Keratinocyte (primary cell): ENCODE results near the gene IPMK. TPM values are rescaled to one million over a fixed set of nuclear protein-coding genes. Genes with fewer than 3 reads are reported as not detected.
"Not testable (repeated sequence)": the region's sequence is repeated elsewhere in the genome, so short reads cannot be mapped to it uniquely, and the experiment has no call there.

ENCODE experiments used
- DNase-seq: peaks from one replicate; pipeline ENCODE4 v3.0.0-alpha.2; 2011; ENCODE audit warnings: low read depth, missing footprints, low spot score
- FAIRE-seq: peaks from 2 replicates; lab custom pipeline; 2011; peaks lifted over from hg19 to GRCh38; lab: Jason Lieb, UNC
- H2AFZ ChIP-seq: 2 replicates; pipeline ENCODE4 v1.6.0; 2012; ENCODE audit warnings: low read length, control low read depth, inconsistent platforms; ENCODE audit not compliant: control insufficient read depth
- H3K27ac ChIP-seq: 2 replicates; pipeline ENCODE4 v1.5.1; 2011; ENCODE audit warnings: low read length; ENCODE audit not compliant: control insufficient read depth, insufficient read depth
- H3K27me3 ChIP-seq: 3 replicates; pipeline ENCODE4 v1.6.0; 2011; ENCODE audit warnings: low read length; ENCODE audit not compliant: control insufficient read depth, insufficient read depth; ENCODE audit errors: extremely low read depth
- H3K36me3 ChIP-seq, 2 experiments: 2 replicates in 1 of 2; 3 replicates in 1 of 2; pipeline ENCODE4 v1.5.1; 2011; ENCODE audit warnings: low read length in 2 of 2, mild to moderate bottlenecking in 1 of 2; ENCODE audit not compliant: control insufficient read depth in 2 of 2, insufficient read depth in 2 of 2; ENCODE audit errors: extremely low read depth in 1 of 2
- H3K4me1 ChIP-seq: 3 replicates; pipeline ENCODE4 v1.5.1; 2011; ENCODE audit warnings: low read length; ENCODE audit not compliant: control insufficient read depth, insufficient read depth; ENCODE audit errors: extremely low read depth
- H3K4me2 ChIP-seq: 3 replicates; pipeline ENCODE4 v1.6.0; 2011; ENCODE audit warnings: low read depth, low read length; ENCODE audit not compliant: control insufficient read depth, insufficient read depth; ENCODE audit errors: extremely low read depth
- H3K4me3 ChIP-seq, 3 experiments: fragments of 200-600 bp in 1 of 3; sonication (generic) in 1 of 3; 2 replicates in 2 of 3; 3 replicates in 1 of 3; pipeline ENCODE4 v1.5.1; 2011 to 2016; ENCODE audit warnings: low read length in 3 of 3, mild to moderate bottlenecking in 3 of 3, control low read depth in 2 of 3, inconsistent platforms in 1 of 3, low read depth in 1 of 3, mixed read lengths in 1 of 3, mixed run types in 1 of 3, moderate library complexity in 1 of 3; ENCODE audit not compliant: control insufficient read depth in 2 of 3, insufficient read depth in 2 of 3; ENCODE audit errors: extremely low read depth in 1 of 3
- H3K79me2 ChIP-seq: 2 replicates; pipeline ENCODE4 v1.6.0; 2012; ENCODE audit warnings: low read length; ENCODE audit not compliant: control insufficient read depth, insufficient read depth
- H3K9ac ChIP-seq: 3 replicates; pipeline ENCODE4 v1.6.0; 2011; ENCODE audit warnings: low read length; ENCODE audit not compliant: control insufficient read depth, insufficient read depth; ENCODE audit errors: extremely low read depth
- H3K9me1 ChIP-seq: 3 replicates; pipeline ENCODE4 v1.6.0; 2011; ENCODE audit warnings: low read length; ENCODE audit not compliant: control insufficient read depth, insufficient read depth; ENCODE audit errors: extremely low read depth
- H3K9me3 ChIP-seq: 2 replicates; pipeline ENCODE4 v1.5.1; 2012; ENCODE audit warnings: low read depth, low read length; ENCODE audit not compliant: control insufficient read depth
- H4K20me1 ChIP-seq: 3 replicates; pipeline ENCODE4 v1.6.0; 2011; ENCODE audit warnings: low read length; ENCODE audit not compliant: control insufficient read depth, insufficient read depth; ENCODE audit errors: extremely low read depth
- CTCF ChIP-seq, 3 experiments: IDR thresholded peaks in 1 of 3; conservative IDR thresholded peaks in 1 of 3; optimal IDR thresholded peaks in 1 of 3; 2 replicates in 2 of 3; 3 replicates in 1 of 3; pipeline versions ENCODE3 to v1.5.1; 2011; ENCODE audit warnings: low read length in 3 of 3, mild to moderate bottlenecking in 3 of 3, moderate library complexity in 2 of 3, control low read depth in 1 of 3, inconsistent platforms in 1 of 3; ENCODE audit not compliant: insufficient read depth in 2 of 3; ENCODE audit errors: extremely low read depth in 1 of 3
- EZH2 ChIP-seq: IDR thresholded peaks from one replicate; pipeline ENCODE4 v1.6.1; 2012; ENCODE audit warnings: inconsistent platforms, mild to moderate bottlenecking, low read length, moderate library complexity
- dilution Hi-C: fragments of 300-500 bp; cut with MboI; formaldehyde crosslinking; loops from one replicate; pipeline ENCODE4 v1.7.0; 2020; ENCODE audit warnings: low sequenced_read_pairs; ENCODE audit not compliant: extremely low pct_ligation_motif_present
- polyA plus RNA-seq, 5 experiments: library from polyadenylated mRNA; depleted of rRNA in 3 of 5; stranded (reverse) in 3 of 5; stranded (forward) in 1 of 5; unstranded in 1 of 5; fragments of >200 nt; gene quantifications; 1 replicate in 1 of 5; 2 replicates in 3 of 5; 3 replicates in 1 of 5; pipeline versions ENCODE4 v1.2.1 to v1.2.3, GENCODE V29; 2011 to 2012; ENCODE audit warnings: missing spikeins in 2 of 5, low read depth in 1 of 5, low replicate concordance in 1 of 5

IPMK gene
- polyA plus RNA-seq, 1 donor (not counting 4 experiments of a cell fraction or from before 2014, with no cell fraction given), result 4.5 TPM

- no peak for FAIRE-seq
- no peaks in the 10 kb centered on the region for H3K79me2 ChIP-seq
- no peaks in the 10 kb centered on the region for H3K4me1 ChIP-seq
- TF ChIP-seq CTCF (optimal IDR thresholded peaks at IDR 0.05 in 1 of 3, IDR thresholded peaks at IDR 0.05 in 1 of 3, conservative IDR thresholded peaks at IDR 0.05 in 1 of 3; ENCODE audit: extremely low read depth in 1 of 3, insufficient read depth in 2 of 3, low read length in 3 of 3) (no peak), EZH2 (no peak)
- H3K9me1 ChIP-seq, result no peaks in the 10 kb centered on the region
- no peaks in the 10 kb centered on the region for H3K9me3 ChIP-seq
- H4K20me1 ChIP-seq, result no peaks in the 10 kb centered on the region
- H3K36me3 ChIP-seq, result no peaks in the 10 kb centered on the region
- H3K4me2 ChIP-seq, result no peak overlapping the region
- dilution Hi-C loops, result no loop called here
- H3K9ac ChIP-seq, result no peak overlapping the region
- H3K27me3 ChIP-seq, result no peaks in the 10 kb centered on the region
- H3K27ac ChIP-seq, result no peak overlapping the region
- no peak overlapping the region for H3K4me3 ChIP-seq
- DNase-seq, result no peak
- H2AFZ ChIP-seq, result no peak overlapping the region
These were observed 13.1 kb downstream of the IPMK start for GRCh38 chr10:58254644-58255043.

- H3K9me1 ChIP-seq, result no peaks in the 10 kb centered on the region
- FAIRE-seq, result no peak
These were observed 14.5 kb downstream of the IPMK start for GRCh38 chr10:58253184-58253583.

GRCh38 chr10:58244666-58245065, 23.0 kb downstream of the IPMK start:
- H3K27me3 ChIP-seq, H3K9me1 ChIP-seq, DNase-seq, H3K27ac ChIP-seq, dilution Hi-C loops, H3K4me3 ChIP-seq, H3K4me1 ChIP-seq, H4K20me1 ChIP-seq, H2AFZ ChIP-seq, H3K9ac ChIP-seq, H3K79me2 ChIP-seq, H3K9me3 ChIP-seq, H3K4me2 ChIP-seq, FAIRE-seq, H3K36me3 ChIP-seq: not testable (repeated sequence)

More at GRCh38 chr10:58253184-58253583, 14.5 kb downstream of the IPMK start:
- Histone ChIP-seq H3K9ac (no peak overlapping the region), H3K4me2 (no peak overlapping the region), H3K36me3 (no peaks in the 10 kb centered on the region), H3K27me3 (no peaks in the 10 kb centered on the region), H3K9me3 (no peaks in the 10 kb centered on the region), H3K4me1 (no peaks in the 10 kb centered on the region), H3K27ac (no peak overlapping the region), H2AFZ (no peak overlapping the region), H3K4me3 (no peak overlapping the region), H3K79me2 (no peaks in the 10 kb centered on the region), H4K20me1 (no peaks in the 10 kb centered on the region)
- dilution Hi-C loops, result no loop called here
- DNase-seq, result no peak
- TF ChIP-seq CTCF (optimal IDR thresholded peaks at IDR 0.05 in 1 of 3, IDR thresholded peaks at IDR 0.05 in 1 of 3, conservative IDR thresholded peaks at IDR 0.05 in 1 of 3; ENCODE audit: extremely low read depth in 1 of 3, insufficient read depth in 2 of 3, low read length in 3 of 3) (no peak), EZH2 (no peak)

GRCh38 chr10:58244242-58244641, 23.5 kb downstream of the IPMK start:
- dilution Hi-C loops, result not testable (repeated sequence)

More at GRCh38 chr10:58244242-58244641, 23.5 kb downstream of the IPMK start:
- H4K20me1 ChIP-seq, DNase-seq, H3K36me3 ChIP-seq, H3K4me3 ChIP-seq, H3K9me3 ChIP-seq, H3K79me2 ChIP-seq, H3K4me2 ChIP-seq, H3K9me1 ChIP-seq, FAIRE-seq, H2AFZ ChIP-seq, H3K9ac ChIP-seq, H3K27ac ChIP-seq, H3K27me3 ChIP-seq: not testable (repeated sequence)
- peaks cover 11% of the 10 kb centered on the region for H3K4me1 ChIP-seq
